HG02610 (cell line): ENCODE measurements around the gene EMX2.
"Not testable (repeated sequence)": the region's sequence is repeated elsewhere in the genome, so short reads cannot be mapped to it uniquely, and the experiment has no call there.

ENCODE experiments used
- ATAC-seq: cut with Tn5 transposase; IDR thresholded peaks from one replicate; pipeline ENCODE4 v1.9.1; 2021; ENCODE audit warnings: mild to moderate bottlenecking, moderate library complexity; ENCODE audit not compliant: unreplicated experiment

EMX2 gene

DNA sequence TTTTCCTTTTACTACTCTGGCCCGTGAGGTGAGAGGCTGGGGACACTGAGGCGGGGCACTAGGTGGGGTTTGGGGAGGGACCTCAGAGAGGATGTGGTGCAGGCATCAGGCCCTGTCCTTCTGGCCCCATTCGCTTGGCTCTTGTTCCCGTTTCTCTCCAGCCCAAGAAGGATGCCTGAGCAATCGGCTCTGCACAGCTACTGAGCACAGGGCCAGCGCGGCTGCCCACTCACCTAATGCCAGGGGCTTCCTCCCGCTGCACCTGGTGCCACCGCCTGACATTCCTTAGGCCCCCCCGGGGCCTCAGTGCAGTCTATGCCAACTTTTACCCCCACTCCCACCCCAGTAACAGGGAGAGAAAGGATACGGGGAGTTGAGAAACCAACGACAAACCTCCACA, 12.5 kb downstream of the EMX2 start:
- no peak for ATAC-seq

DNA sequence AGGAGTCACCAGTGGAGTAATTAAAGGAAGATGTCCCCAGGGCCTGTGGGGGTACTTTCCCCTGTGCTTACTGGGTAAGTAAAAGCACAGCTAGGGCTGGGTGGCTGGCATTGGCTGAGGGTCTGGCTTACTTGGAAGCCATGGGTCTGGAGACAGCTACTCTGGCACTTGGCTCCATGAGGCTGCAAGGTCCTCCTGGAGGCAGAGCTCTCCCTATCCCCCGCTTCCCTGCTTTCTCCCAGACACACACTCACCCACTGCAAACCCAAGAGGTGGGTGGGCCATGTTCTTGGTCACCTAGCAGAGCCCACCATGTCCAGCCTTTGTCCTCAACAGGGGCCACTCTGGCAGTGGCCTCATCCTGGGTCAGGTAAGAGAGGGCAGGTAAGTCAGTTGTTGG, 13.3 kb downstream of the EMX2 start:
- ATAC-seq, result no peak

DNA sequence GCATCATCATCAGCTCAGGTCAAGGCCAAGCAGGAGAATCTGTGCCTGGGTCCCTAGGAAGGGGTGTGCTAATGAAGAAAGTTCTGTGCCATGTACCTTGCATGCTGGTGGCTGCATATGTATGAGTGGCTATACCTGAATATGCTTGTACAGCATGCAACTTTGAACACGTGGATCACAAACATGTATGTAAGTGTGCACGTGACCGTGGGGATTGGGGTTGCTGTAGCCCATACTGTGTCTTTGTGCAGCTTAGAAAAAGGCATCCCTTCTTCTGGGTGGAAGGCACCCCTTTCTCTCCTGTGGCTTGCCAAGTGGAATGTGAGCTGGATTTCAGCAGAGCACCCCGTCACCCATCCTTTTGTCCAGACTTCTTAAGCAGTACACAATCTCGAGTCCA, 13.8 kb downstream of the EMX2 start:
- no peak for ATAC-seq

DNA sequence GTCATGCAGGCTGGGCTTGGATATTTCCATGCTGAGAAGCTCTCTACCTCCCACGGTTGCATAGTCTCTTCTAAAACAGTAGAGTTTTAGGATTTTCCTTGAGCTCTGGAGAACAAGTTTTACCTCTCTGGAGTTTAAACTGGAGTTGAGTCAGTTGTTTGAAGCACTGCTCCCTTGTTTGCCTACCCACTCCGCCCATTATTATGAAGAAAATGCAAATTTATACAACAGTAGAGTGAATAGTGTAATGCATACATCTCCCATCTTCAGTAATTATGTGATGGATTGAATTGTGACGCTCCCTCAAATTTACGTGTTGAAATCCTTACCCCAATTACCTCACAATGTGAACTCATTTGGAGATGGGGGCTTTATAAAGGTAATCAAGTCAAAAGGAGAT, 17.2 kb downstream of the EMX2 start:
- no peak for ATAC-seq

DNA sequence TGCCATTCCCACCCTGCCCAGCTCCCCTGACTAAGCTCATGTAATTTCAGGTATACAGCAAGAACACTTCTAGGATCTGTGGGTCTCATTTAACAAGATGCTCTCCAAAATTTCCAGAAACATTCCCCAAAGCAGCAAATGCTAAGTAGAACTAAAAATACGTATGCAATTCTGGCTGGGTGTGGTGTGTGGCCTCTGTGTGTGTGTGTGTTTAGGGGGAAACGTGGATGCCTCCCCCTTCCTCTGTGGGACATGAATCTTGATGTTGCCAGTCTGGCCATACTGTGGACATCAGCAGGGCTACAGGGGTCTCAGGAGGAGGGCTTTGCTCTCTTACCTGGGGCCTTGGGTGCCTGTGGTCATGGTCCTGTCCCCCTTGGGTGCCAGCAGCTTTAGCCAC, 18.4 kb downstream of the EMX2 start:
- no peak for ATAC-seq

DNA sequence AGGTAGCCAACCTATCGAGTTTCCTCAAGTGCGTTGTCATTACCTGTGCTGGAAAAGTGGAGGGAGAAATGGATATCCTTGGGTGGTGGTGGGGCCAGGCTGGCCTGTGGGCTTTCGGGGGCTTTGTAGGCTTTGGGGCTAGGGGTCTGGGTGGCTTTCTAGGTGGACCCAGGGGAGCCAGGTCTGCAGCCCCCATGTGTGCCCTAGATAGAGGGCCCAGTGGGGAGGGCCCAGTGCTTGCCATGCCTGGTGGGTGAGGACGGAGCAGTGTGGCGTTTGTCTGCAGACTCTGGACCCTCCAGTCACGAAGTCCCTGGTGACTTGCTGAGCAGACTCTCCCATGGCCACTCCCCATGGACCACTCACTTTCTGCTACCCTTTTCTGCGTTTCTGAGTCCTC, 19.7 kb downstream of the EMX2 start:
- ATAC-seq, result no peak

DNA sequence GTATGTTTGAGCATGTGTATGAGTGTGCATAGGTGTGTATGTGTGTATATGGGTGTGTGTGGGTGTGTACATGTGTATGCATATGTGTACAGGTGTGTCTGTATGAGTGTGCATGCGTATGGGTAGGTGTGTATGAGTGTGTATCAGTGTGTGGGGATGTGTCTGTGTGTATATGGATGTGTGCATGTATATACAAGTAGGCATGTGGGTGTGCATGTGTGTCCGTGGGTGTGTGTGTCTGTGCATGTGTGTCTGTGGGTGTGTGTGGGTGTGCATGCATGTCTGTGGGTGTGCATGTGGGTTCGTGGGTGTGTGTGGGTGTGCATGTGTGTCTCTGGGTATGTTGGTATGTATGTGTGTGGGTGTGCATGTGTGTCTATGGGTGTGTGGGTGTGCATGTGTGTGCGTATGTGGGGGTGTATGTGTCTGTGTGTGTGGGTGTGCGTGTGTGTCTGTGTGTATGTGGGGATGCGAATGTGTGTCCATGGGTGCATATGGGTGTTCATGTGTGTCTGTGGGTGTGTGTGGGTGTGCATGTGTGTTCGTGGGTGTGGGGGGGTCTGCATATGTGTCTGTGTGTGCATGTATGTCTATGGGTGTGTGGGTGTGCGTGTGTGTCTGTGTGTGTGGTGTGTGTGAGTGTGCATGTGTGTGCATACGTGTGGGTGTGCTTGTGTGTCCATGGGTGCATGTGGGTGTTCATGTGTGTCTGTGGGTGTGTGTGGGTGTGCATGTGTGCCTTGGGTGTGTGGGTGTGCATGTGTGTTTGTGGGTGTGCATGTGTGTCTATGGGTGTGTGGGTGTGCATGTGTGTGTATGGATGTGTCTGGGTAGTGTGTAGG, 20.6 kb downstream of the EMX2 start:
- no peak for ATAC-seq

DNA sequence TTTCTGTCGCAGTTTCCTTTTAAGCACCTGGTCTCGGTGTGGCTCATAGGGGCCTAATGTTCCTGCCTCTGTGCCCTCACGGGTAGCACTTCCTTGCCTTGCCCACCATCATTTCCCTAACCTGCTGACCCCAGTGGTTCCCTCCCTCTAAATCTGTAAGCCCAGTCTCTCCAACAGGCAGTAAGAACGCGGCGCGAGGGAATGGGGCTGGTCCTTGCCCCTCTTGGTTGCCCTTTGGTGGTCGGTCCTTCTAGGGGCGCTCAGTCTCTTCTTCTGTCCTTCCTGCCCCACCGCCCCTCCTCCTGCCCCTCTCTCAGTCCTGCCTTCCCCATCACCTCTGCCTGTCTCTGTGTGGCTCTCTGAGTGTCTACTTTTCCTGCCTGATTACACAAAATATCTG, 21.2 kb downstream of the EMX2 start:
- ATAC-seq, result no peak

DNA sequence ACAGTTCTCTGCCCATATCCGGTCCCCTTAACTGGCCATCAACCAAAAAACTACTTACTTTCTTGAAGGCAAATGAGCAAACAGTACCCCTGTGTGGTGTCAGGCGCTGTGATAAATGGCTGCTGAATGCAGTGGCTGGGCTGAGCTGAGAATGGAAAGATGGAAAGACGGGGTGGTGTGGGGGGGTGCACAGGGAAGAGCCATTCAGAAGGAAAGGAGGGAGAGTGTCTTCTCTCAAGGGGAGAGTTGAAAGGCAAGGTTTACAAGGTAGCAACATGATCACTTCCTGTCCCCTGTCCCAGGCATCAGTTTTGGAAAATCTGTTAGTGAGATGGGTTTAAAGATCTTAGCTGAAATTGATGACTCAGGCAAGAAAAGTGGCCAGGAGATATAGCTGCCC, 22.5 kb downstream of the EMX2 start:
- ATAC-seq, result no peak

DNA sequence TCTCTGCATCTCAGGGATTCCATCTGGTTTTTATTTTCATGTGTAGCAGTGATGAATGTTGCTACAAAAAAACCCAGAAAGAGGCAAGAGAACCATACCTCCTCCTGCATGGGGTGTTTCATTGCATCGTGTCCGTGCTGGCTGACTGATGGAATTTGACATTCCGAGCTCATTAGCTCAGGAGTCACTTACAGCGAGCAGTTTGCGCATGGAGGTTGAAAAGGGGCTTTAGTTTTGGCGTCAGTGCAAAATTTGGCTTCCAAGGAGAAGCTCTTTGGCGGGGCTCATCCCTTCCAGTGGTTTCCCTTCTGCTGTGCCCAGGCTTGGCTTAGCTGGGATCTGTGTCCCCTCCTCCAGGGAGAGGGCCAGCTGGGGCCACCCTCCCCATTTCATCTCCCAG, 25.8 kb downstream of the EMX2 start:
- ATAC-seq, result no peak

DNA sequence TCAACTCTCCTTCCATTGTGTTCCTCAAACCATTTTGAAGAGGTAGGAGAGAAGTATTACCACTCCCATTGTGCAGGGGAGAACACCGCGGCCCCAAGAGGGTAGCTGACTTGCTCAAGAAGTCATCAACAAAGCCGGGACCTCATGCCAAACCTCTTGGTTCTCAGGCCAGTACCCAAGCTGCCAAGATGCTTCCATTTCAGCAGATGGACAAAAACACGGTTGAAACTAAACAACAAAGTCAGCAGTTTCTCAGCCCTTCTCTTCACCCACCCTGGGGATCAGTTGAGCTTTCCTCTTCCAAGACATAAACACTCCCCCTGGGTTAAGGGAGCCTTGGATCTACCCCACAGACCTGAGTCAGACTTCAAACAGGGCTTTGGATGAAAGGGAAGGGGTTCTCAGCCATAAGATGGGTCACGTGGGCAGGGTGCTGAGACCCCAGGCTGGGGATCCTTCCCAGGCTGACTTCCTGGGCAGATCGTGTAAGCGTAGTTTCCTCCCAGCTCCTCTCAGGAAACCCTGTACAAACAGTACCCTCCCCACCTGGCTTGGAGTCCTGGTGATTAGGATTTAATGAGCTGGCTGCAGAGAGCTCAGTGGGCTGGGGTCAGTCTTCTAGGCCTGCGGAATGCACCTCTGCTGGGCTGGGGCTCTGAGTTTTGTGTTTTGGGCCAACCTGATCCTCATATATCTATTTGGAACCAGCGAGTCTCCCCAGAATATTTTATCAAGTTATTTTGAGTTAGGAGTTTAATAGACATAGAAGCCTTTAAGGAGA, 27.3 kb downstream of the EMX2 start:
- ATAC-seq, result no peak

DNA sequence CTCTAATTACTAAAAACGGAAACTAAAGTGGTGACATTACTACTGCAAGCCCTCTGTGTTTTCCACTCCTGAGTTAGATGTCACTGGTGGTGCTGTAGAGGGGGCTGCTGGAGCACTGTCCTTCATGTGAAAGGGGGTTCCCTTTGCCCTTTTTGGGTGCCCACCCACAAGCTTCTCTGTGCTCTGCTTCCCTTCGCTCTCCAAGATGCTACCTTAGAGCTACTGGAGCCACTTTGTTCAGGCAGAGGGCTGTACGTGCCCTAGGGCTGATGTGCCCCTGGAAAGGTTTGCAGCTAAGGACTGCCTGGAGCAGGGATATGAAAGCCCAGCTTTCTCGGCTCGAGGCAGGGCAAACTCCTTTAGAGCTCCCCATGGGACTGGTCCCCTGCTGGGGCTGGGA, 28.3 kb downstream of the EMX2 start:
- ATAC-seq, result no peak

DNA sequence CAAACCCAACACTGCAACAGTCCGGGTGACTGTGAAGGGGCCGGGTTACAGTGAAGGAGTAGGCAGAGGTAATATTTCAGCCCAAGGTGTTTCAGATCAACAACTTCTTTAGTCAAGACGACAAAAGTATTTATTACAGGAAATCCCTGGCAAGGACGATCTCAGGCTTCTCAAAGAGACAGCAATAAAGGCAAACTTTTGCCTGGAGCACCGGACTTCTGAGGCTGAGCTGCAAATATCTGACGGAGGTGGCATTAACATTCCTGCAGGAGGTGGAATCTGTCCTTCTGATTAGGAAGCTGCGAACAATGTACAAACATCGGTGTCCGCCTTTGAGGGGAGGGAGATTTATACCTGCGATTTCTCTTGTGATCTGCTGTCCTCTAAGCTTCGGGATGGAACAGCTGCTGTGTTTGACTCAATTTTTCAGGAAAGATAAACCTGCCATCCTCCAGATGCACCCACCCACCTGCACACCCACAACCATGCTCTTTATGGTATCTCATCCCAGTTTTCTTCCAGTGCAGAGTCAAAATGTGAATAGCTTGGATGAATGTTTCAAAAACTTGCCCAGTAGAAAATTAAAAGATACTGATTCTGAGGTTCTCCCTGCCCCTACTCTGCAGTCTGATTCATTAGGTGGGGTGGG, 32.1 kb downstream of the EMX2 start:
- ATAC-seq, result no peak

DNA sequence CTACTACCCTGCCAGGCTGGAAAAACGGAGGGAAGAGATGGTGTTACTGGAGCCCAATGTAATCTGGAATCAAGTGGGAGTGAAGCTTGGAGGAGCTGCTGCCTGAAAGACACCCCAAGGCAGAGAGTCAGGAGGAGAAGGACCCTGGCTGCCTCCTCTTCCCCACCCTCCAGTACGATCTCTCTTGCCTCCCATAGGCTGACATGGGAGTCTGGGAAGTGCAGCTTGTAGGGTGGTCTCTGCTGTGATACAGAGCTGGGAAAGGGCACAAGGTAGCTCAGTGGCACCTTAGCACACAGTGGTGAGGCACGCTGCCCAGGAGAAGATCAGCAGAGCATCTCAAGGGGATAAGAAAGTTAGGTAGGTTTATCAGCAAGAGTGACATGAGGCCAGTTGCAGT, 35.9 kb downstream of the EMX2 start:
- no peak for ATAC-seq

DNA sequence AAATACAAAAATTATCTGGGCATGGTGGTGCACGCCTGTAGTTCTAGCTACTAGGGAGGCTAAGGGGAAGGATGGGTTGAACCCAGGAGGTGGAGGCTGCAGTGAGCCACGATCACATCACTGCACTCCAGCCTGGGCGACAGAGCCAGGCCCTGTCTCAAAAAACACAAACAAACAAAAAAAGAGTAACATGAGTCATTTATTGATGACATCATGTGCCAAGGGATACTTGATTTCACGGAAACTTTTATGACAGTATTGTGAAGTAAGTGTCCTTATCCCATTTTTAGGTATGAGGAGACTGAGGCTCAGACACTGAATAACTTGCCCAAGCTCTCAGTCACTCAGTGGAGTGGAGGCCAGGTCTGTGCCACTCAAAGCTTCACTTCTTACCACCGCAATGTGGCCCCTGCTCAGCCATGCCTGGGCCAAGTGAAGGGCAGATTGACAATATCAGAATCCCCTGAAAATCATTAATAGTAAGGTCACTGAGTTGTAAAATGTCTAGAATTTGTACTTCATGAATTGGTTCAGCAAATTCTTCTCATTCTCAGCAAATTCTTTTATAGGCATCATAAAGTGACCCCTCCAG, 36.5 kb downstream of the EMX2 start:
- no peak for ATAC-seq

DNA sequence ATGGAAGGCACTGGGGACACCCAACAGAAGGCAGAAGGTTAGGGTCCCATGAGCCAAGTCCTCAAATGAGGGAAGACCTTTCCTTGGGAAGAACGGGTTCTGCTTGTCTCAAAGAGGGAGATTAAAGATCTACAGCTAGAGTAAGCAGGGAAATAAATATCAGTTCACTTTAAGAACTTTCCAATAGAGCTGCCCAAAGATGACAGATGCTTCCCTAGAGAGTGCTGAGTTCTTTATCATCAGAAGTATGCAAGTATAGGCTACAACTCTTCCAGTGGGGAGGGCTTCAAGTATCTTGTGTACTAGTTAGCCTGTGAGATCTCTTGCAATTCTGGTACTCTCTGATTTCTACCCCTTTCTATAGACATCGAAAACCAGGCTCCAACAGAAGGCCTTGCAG, 39.4 kb downstream of the EMX2 start:
- ATAC-seq, result no peak

DNA sequence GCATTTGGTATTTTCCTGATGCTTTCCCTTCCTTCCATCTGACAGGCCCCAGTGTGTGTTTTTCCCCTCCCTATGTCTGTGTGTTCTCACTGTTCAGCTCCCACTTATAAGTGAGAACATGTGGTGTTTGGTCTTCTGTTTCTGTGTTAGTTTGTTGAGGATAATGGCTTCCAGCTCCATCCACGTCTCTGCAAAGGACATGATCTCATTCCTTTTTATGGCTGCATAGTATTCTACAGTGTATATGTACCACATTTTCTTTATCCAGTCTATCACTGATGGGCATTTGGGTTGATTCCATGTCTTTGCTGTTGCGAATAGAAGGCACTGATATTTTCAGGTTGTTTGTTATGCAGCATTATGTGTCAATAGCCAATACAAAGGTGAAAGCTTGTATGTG, 42.3 kb downstream of the EMX2 start:
- ATAC-seq, result not testable (repeated sequence)

DNA sequence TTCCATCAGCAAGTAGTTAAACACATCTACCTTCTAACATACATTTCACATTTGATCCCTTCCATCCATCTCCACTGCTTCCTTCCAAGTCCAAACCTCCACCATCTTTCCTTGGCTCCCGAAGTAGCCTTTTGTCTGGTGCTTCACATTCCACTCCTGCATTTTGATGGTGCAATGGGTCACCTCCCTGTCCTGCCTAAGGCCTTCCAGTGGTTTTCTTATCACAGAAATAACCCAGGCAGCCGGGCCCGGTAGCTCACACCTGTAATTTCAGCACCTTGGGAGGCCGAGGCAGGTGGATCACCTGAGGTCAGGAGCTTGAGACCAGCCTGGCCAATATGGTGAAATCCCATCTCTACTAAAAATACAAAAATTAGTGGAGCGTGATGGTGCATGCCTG, 44.5 kb downstream of the EMX2 start:
- ATAC-seq, result no peak

DNA sequence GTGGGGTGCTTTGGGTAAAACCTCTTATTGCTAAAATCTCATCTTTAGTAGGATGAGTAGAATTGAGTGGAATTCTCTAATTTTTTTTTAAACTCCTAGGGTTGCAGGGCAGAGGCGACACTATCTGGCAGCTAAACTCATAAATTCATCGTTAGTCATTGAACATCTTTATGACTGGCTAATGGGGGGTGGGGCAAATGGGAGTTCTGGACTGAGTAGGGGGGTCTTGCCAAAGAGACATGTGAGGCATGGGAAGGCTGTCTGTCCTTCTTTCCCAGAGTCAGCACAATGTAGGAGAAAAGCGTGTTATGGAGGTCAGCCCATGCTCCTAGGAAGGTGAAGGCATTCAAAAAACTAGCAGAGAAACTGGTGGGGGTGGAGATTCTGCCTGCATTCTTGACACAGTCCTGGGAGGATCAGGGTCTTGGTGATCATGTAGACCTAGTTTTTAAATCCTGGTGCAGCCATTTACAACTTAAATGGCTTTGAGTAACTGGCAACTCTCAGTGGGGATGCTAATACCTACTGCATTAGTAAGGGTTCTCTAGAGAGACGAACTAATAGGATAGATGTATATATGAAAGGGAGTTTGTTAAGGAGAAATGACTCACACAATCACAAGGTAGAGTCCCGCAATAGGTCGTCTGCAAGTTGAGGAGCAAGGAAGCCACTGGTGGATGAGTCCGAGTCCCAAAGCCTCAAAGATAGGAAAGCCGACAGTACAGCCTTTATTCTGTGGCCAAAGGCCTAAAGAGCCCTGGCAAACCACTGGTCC, 47.7 kb downstream of the EMX2 start:
- ATAC-seq, result no peak

DNA sequence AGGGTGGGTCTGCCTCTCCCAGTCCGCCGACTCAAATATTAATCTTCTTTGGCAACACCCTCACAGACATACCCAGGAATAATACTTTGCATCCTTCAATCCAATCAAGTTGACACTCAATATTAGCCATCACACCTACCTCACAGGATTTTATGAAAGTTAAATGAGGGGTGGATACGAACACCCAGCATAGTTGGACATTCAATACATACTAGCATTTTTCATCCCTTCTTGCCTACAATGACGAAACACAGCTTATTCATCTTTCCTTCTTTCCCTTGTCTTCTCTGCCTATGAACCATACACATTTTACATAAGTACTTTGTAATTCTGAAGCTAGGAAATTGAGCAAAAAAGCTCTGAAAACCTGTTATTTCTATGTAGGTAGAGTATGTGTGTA, 48.5 kb downstream of the EMX2 start:
- no peak for ATAC-seq

DNA sequence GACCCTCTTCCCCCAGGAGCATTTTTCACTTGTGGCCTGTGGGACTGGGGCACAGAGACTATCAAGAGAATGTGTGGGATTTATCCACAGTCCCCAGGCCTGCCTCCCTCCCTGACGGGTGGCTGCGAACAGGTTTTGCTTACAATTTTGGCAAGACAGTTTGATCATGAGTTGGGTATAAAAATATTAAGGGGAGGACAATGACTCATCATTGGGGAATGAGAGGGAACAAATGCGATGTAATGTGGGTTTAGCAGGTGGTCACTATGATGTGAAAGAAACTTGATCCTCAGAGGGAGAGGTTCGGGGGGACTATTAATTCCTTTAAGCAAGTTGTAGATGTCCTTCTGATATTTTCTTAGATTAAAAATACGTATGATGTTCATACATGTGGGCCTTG, 52.2 kb downstream of the EMX2 start:
- no peak for ATAC-seq
